HG02840 (cell line): ENCODE data around the gene MICA.
"Not testable (repeated sequence)": the region's sequence is repeated elsewhere in the genome, so short reads cannot be mapped to it uniquely, and the experiment has no call there.

Source experiments
- ATAC-seq: cut with Tn5 transposase; IDR thresholded peaks from one replicate; pipeline ENCODE4 v1.9.1; 2021; ENCODE audit warnings: mild to moderate bottlenecking, moderate library complexity, moderate number of reproducible peaks; ENCODE audit not compliant: unreplicated experiment, low FRiP score

The MICA gene

GRCh38 chr6:31379850-31380249 is 23.5 kb upstream of the MICA start:
- no peak for ATAC-seq

DNA sequence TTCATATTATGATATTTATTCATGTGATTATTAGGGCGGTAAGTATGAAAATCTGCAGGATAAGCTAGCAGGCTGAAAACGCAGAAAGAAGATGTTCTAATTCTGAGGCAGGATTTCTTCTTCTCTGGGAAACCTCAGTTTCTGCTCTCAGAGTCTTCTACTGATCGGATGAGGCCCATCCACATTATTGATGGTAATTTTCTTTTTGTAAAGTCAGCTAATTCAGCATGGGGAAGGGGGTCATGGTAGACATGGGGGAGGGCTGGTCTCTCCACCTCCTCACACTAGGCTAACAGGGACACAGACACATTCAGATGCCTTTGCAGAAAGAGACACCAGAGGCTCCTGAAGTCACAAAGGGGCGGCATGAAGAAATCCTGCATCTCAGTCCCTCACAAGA is 21.7 kb upstream of the MICA start:
- ATAC-seq: no peak

DNA sequence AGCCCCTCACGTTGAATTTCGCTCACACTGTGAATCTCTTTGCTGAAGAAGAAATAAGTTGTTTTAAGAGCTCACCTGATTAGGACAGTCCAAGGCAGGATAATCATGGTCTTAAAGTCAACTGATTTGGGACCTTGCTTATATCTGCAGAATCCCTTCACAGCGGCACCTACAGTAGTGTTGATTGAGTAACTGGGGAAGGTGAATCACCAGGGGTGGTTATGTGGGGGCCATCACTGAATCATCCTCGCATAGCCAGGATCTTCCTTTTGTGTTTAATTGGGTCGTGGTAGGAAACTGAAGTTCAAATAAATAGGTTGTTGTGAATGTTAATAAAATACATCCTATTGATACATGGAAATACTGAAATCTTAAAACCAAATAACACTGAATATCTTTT is 20.2 kb upstream of the MICA start:
- no peak for ATAC-seq

DNA sequence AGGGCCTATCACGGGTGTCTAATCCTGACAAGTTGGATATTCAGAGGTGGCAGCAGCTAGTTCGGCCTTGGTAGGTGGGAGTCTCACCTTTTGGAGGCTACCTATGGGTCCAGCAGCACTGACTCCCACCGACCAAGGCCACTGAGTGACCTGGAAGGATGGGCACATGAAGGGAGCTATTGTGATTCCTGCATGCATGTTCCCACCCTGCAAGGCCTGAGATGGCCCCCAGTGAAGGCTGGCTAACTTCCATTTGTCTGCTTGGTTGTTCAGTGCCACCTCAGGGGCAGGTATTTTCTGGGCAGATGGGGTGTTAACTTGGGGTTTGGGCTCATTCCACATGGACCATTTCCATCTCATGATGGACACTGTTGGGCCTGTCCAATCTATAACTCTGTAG is 18.4 kb upstream of the MICA start:
- ATAC-seq: no peak

DNA sequence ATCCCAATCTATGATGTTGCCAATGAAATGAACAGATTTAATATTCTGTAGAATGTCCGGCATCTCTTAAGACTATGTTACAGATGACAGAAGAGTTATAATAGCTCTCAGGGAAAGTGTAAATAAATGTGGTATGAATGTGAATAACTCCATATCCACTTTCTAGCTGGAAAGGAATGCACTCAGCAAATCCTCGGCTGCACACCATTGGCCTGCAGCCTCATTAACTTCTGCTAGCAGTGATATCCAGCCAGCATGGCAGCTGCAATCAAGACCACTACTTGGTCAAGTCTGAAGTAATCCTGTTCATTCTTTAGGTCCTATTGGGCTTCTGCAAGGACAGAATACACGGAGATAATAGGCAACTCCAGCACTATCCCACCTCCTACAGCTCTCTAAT is 17.3 kb upstream of the MICA start:
- no peak for ATAC-seq

DNA sequence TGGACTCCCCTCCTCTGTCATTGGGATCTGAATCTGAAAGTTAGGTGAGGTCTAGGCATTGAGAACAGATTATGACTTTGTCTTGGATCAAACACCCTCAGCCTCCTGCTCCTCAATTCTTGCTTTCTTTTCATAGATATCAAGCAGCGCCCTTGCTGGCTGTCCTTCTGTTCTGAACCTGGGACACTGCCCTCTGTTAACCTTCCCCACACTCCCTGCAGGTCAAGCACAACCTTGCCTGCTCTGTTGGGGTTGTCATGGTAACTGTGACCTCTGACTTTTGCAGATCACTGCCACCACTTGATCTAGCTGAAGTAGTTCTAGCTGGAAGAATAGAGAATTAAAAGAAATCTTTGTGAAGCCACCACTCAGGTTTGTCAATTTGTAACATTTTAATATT is 16.4 kb upstream of the MICA start:
- no peak for ATAC-seq

DNA sequence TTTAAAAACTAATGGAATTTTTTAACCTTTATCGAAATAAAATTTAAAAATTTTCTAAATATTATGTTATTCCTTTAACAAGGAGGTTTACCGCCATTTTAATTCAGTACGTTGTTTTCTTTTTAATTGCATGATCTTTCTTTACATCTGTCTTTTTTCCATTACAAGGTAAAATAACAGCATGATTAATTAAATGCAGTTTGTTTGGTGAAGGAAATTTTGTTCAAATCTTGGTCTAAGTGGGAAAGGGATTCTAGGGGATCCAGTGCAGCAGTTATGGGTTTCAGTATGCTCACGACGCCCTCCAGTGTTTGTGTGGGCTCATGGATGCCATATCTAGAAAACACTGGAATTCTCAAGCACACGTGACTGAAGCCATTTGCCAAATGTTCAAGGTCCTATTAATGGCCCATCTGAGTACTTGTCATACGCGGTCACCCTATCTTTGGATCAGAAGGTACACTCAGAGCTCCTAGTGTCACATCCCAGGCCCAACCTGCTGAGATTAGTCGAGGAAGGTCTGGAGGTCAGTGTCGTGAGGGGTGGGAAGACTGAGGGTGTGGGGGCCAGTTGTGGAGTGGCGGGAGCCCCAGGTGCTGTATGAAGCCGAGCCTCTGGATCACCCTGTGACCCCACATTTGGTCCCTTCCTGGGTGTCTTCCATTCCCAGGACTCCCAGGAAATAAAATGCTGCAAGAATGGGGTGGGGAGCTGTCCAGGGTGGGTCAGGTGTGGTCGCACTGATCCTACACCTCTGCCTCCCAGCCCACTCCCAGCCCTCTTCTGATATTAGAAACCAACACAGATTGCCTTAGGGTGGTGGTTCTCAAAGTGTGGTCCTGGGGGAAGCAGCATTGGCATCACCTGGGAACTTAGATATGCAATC is 14.2 kb upstream of the MICA start:
- not testable (repeated sequence) for ATAC-seq

DNA sequence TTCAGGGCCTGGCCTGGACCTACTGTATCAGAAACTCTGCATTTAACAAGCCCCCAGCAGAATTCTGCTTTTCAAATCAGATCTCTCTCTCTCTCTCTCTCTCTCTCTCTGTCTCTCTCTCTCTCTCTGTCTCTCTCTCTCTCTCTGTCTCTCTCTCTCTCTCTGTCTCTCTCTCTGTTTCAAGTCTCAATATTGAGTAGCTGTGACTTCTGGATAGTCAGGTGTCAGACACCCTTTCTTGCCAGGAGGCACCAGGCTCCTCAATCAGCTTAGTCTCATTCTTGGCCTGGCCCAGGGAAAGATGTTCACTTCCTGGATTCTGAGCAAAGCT is 13.6 kb upstream of the MICA start:
- ATAC-seq: not testable (repeated sequence)

DNA sequence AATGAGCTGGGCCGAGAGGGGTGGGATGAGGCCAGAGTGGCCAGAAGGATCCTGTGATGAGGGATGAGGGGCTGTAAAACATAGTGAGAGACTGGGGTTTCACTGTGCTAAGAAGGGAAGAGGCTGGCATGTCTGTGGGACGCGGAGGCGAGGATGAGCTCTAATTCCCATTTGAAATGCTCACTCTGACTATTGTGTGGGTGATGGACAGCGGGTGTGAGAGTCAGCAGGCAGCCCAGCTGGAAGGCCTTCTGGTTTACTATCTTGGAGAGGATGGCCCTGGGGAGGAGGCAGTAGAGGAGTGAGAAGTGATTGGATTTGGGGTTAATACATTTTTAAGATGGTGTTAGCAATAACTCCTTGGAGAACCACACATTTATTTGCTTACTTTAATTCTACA is 9.5 kb upstream of the MICA start:
- no peak for ATAC-seq

DNA sequence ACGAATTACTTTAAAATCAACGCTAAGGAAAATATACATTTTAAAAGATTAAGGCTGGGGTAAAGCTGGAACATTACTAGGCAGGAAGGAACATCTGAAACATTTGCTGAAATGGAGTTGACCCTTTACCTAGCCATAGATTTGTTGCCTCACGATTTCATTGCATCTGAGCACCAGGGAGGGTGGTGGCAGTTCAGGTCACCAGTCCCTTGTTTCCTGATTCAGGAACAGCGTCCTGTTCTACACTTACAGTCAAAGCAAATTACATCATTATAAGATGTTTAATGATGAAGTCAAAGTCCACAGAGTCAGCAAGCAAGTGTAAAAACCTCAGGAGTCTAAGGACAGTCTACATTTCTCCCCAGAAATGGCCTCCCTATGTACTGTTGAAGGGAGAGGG is 9.0 kb upstream of the MICA start:
- ATAC-seq: no peak

DNA sequence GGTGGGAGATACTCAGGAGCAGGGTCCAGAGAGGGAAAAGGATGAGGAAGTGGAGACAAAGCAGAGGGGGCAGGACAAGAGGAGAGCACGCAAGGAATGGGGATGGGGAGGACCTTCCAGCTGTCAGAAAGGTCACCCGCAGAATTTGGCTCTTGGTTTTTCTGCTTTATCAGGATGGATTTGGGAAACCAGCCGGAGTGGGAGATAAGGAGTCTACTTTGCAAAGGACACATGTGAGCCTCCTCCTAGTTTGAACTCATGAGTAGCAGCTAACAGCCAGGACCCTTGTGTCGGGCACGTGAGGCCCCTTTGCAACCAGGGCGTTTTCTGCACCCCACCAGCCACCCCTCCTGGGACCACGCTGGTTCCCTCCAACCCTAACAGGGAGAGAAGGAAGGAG is 7.6 kb upstream of the MICA start:
- ATAC-seq: no peak

- ATAC-seq: no peak
These were observed 6.8 kb upstream of the MICA start for GRCh38 chr6:31396422-31397152.

DNA sequence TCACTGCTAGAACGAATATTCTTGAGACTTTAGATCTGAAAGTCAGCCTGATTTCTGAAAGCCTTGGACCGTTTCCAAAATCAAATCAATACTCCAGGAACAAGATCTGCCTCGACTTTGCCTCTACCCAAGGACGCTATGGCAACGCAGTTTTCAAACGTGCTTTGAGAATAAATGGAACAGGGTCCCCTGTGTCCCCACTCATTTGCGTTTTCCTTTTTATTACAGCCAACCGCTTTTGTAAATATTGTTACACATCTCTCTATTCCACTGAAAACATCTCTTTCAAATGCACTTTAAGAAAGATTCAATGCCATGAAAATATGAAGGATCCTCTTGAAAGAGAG is 6.3 kb upstream of the MICA start:
- ATAC-seq: not testable (repeated sequence)

DNA sequence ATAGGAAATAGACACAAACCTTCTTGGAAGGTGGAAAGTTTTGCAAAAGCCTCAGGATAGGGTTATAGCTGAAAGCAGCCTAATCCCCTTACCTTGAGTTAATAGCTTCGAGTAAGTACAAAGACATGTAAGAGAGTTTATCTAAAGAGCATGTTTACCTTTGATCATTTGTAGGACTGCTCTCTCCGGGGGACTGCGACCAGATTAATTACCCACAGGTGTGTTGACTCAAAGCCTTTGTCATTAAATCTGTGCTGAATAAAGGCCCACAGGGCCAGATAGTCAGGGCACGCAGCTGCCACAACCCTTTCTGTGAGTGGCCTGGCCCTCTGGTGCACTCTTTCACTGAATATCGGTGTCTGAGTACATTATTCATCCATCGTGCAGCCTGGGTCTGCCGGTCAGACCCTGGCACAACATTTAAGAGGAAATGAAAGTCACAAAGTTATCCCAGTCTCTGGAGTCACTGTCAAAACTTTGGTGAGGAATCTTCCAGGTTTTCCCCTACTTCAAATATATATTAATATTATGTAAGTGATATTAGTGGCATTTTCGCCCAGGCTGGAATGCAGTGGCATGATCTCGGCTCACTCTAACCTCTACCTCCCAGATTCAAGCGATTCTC is 5.4 kb upstream of the MICA start:
- ATAC-seq: no peak

DNA sequence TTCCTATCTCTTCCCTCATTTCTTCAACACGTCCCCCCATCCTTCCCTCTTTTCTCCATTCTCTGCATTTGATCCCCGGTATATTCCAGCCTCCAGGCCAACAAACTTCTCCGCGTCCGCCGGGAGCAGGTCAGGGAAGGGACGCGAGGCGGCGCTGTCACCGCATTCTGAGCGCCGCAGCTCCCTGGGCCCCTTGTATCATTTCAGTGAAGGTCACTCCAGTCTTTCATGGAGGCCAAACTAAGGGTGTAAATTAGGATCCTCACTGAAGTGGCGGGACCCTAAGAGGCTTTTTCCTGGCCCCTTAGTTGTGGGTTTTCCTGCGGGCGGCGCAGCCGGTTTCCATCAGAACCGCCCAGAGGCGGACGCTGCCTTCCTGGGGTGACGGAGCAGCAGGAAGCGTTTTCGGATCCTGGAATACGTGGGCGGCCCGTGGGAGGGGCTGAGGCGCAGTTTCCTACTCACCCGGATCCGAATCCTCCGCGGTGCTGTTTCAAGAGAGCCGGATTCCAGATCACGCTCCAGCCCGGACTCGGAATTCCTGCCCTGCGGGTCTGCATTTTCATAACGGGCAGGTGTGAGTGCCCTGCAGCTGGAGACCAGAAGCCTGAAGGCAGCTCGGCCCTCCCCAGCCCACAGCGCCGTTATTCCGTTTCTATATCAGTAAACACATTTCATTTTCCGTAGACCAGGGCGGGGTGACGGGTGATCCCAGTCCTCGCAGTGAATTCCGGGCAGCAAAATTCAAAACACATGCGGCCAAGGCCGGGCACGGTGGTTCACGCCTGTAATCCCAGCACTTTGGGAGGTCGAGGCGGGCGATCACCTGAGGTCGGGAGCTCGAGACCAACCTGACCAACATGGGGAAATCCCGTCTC is 3.6 kb upstream of the MICA start:
- no peak for ATAC-seq

DNA sequence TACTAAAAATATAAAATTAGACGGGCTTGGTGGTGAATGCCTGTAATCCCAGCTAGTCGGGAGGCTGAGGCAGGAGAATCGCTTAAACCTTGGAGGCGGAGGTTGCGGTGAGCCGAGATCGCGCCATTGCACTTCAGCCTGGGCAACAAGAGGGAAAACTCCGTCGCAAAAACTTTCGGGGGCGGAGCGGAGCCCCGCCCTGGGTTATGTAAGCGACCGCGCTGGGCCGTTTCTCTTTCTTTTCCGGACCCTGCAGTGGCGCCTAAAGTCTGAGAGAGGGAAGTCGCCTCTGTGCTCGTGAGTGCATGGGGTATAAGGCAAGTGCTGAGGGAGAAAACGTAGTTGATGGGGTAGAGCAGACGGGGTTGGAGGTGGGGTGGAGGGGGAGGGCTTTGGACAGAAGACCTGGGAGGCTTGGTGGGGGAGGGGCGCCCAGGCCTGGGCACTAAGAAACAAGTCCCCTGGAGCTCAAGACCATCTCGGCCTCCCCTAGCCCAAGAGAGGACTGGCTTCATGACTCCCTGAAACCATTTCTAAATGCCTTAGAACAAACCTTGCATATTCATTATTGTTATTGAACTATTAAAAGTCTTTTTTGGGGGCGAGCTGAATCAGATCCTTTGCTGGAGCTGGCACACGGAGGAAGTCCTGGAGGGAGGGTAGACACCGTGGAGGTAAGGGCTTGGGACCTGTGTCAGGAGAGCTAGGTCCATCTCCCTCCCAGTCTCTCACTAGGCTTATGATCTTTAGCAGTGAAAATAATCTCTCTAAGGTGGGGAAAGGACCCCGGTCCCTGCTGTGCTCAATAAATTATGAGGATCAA is 2.7 kb upstream of the MICA start:
- ATAC-seq: peak; percentile 42

- ATAC-seq: no peak
These were observed 2.0 kb upstream of the MICA start for GRCh38 chr6:31401403-31401802.

GRCh38 chr6:31402324-31403282 is 792 bp upstream of the MICA start:
- peak; percentile 3 for ATAC-seq

DNA sequence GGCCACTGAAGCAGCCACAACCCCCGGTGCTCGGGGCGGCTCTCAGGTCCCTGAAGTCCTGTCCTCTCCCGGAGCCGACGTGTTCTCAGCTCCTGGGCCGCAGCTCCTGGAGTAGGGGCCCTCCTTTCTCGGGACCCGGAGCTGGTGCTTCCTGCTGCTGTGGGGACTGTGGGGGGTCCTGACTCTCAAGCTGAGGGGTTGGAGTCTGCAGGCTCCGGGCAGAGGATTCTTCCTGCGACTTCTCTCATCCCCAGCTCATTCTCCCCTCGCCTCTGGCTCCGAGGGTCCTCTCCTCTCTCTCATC is 618 bp downstream of the MICA start:
- not testable (repeated sequence) for ATAC-seq
